IPS-NIHi7 (cell line): ENCODE data around the gene GNG3.
"Not testable (repeated sequence)": the region's sequence is repeated elsewhere in the genome, so short reads cannot be mapped to it uniquely, and the experiment has no call there.

Experiments used
- DNase-seq: peaks from one replicate; pipeline ENCODE4 v3.0.0; 2012; ENCODE audit warnings: mixed read lengths; ENCODE audit errors: extremely low spot score

Gene GNG3

GRCh38 chr11:62687508-62688396 lies 19.7 kb upstream of the GNG3 start:
- no peak for DNase-seq

GRCh38 chr11:62688491-62688890 lies 19.0 kb upstream of the GNG3 start:
- no peak for DNase-seq

GRCh38 chr11:62689421-62690183 lies 17.9 kb upstream of the GNG3 start, which contains the start of gene LRRN4CL:
LRRN4CL (minus strand) TSS chr11:62689530; CDS start chr11:62688508, 1,022 bp downstream.
- DNase-seq, result no peak

- DNase-seq, result not testable (repeated sequence)
Observed at GRCh38 chr11:62693624-62694023, 13.9 kb upstream of the GNG3 start.

- DNase-seq, result peak; percentile 83
Observed at GRCh38 chr11:62694455-62695167, 12.9 kb upstream of the GNG3 start.

DNA sequence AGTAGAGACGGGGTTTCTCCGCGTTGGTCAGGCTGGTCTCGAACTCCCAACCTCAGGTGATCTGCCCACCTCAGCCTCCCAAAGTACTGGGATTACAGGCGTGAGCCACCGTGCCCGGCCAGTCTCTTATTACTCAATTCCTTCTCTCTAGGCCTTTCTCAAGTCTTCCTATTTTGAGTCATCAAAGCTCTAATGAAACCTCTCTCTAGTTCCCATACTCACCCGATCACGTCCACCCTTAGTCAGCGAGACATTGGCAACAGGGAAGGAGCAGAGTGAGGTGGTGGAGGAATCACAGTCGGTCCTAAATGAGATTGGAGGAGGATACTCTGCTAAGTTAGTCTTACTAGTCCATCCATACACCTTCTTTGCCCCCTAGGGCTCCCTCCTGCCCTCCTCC lies 5.2 kb upstream of the GNG3 start:
- DNase-seq, result no peak

GRCh38 chr11:62703921-62704320 lies 3.6 kb upstream of the GNG3 start:
- not testable (repeated sequence) for DNase-seq

DNA sequence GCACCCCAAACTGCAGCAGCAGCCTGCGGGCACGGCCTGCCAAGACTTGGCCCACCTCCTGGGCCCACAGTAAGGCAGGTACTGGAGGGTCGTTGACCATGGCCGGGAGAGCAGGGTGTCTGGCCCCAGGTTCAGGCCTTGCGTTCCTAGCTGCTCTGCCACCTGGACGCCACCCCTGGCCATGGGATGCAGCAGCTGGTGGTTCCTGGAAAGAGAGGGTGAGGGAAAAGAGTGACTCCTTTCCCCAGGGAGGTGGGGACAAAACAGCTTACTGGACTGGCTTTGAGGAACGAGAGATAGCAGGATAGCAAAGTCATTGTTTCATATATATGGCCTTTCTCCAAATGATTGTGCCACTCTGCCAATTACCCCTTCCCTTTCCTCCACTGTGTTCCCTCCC lies 2.1 kb upstream of the GNG3 start:
- DNase-seq, result peak; percentile 31

GRCh38 chr11:62705880-62706849 lies 1.3 kb upstream of the GNG3 start:
- peak; percentile 95 for DNase-seq

DNA sequence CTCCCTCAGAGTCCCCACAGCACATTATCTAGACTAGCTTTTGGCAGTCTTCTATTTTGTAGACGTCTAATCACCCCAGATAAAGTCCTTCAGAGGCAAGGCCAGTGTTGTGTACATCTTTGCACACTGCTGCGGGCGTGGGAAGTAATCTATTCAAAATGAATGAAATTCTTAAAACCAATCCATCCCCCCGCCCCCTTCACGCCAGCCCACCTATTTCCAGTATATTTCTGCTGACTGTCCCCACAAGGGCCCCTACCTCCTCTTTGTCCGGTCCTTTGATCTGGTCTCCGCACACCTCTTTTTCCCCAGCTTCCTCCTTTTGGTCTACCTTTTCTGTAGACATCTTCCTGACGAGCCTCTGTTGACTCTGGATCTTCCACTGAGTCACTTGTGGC lies 627 bp upstream of the GNG3 start:
- no peak for DNase-seq

DNA sequence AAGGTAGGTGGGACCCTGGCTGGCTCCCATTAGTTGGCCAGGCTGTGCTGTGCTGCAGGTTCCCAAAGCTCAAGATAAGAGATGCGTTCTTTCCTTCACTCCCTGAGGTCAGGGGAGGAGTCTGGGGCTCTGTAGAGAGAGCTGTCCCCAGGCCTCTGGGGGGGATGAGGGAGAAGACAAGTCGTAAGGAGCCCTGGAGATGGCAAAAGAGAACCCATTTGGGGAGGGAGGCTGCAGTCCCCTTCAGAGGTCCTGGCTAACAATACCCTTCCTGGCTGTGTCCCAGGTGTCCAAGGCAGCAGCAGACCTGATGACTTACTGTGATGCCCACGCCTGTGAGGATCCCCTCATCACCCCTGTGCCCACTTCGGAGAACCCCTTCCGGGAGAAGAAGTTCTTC lies 916 bp downstream of the GNG3 start:
- DNase-seq, result no peak

GRCh38 chr11:62708793-62709192 lies 1.3 kb downstream of the GNG3 start:
- DNase-seq, result no peak

DNA sequence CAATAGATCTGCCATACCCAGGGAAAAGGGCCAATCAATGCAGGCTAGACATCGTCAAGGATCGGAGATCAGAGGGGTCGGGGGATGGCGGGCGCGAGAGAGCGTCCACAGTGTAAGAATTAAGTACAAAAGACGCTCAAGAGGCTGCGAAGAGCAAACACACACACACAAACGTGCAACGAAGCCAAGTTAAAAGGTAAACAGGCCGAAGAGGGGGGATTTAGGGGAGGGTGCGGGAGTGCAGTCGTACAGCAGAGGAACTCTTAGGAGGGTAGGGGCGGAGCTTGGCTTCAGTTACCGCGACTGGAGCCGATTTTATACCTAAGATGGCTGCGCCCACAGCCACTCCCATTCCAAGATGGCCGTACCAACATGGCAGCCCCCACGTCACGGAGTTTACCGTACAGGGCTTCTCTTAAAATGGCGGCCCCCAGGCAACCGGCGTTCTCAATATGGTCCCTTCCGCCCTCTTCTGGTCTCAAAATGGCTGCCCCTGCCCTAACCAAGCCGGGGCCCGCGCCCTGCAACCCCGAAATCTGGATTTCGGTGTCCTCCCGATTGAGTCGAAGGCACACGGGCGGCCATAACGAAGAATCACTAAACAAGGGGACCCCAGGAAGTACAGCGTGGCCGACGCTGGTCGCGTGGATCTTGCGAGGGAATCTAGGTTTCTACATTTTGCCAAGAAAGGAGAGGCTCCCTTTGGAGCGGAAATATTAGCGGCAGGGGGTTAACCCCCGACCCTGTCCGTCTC lies 1.9 kb downstream of the GNG3 start:
- peak; percentile 85 for DNase-seq

DNA sequence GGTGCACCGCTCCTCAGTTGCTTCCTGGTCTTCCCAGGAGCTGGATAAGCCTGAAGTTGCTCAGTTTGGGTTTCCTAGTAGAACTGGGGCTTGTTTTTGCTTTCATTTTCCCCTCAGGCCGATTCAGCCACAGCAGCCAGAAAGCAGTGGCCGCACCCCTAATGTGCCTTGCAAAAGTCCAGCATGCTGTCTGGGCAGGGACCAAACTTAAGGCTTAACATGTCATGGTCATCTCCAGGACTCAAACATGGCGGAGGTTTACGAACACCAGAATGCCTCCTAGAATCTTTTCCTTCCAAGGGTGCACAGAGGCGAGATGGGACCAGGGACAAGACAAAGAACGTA lies 2.5 kb downstream of the GNG3 start:
- DNase-seq, result no peak

DNA sequence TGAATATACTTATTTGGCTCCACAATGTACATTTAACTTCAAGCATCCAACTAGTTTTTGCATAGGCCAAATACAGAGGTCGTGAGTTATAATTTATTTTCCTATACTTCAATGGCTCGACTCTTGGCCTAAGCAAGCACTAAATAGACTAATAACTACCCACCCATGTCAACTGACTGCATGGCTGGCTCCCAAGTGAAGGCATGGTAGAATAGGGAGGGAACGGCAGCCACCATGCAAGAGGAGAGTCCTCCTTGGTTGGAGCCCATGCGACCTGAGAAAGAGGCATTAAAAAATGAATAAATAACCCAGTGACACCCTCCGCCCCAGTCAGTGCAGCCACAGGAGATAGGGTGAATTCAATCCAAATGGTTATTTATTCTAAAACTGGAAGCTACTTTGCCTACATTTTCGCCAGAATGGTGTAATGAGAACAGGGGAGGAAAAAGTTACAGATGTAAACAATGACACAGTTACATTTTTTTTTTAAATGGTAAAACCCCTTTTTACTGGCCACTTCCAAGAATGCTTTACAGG lies 4.9 kb downstream of the GNG3 start:
- DNase-seq, result no peak

DNA sequence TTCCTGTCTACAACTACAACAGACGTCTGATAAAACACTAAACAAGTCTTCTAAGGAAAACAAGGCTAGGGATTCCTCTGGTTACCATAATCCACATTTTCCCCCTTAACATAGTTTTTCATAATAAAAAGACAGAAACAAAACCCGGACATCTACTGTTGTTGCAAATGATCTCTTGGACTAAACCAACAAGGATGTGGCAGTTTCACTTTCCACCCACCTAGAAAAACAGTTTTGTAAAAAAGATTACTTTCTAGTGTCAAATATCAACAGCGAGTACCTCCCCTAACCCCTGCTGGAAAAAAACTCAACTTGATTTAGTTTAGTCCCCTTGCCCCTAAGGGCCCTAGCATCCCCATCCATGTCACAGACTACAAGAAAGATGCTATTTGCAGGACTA lies 5.4 kb downstream of the GNG3 start:
- no peak for DNase-seq

DNA sequence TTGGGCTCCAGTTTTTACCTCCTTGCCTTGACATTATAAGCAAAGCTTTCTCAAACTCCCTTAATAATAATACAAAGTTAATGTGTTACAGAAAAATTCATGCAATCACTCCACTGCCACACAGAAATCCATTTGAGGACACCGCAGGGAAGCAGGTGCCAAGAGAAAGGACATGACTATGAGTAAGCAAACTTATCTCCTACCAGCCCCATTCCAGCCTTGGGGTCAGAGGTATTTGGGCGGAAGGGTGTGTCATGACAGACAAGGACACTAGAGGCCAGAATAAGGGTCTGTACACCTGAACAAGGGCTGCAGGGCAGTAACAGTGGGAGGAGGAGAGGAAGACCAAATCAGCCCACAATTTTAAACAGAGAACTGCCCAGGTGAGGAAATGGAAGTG lies 5.9 kb downstream of the GNG3 start:
- no peak for DNase-seq

DNA sequence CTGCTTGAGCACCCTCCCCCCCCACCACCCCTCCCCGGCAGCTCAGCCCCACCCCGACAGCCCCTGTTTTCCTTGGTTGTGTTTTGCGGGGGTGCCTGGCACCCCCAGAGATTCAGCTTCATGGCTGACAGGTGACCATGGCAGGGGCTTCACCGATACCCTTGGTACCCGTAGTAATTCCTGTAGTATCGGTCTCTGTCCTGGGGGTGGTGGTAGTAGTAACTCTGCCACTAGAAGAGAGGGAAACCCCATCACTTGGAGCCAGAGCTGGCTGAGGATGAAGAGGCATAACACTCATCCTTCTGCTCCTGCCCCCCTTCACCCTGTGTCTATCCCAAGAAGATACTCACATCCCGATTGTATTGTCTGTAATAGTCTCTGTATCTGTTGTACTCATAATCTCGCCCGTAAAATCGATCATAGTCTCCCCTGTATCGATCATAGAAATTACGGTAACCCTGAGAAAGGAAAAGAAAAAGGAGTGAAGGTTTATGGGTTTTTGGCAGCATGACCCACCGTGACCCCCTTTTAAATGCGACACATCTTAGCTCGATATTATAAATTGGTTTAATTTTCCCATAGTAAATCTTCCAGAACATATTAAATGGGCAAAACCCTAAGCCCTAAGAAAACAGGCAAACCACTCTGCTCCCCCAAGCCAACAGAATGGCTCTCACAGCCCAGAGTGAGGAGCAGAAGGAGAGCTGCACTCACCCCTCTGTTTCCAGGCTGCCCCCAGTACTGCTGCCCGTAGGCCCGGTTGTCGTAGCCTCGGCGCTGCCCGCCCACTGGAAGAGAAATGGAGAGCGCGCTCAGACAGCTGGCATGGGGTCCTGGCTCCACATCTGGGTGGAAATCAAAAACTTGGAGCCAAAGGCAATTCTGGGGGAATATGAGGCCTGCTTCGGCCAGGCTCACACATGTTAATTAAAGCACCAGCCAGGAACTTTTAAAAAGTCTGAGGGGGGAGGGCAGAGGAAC lies 8.0 kb downstream of the GNG3 start:
- no peak for DNase-seq

DNA sequence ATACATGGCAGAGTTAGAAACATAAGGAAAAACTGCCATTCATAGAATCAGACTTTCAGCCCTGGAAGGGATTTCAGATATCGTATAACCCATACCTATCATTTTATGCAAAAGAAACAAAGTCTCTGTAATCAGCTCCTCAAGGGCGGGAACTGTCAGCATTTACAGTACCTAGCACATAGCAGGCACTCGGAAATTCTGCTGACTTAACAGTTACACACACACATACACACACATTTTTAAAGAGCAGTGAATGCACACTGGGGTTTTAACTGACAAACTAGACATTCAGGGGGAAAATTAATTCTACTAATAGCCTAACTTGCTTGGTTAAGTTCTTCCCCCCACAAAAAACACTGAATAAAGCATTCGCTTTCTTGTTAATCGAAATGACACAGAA lies 8.7 kb downstream of the GNG3 start:
- no peak for DNase-seq
